H54 (cell line): ENCODE data around the gene OR8G1.

Experiments used
- DNase-seq: peaks from one replicate; pipeline ENCODE4 v3.0.0; 2011; ENCODE audit warnings: low spot score, mixed read lengths; ENCODE audit not compliant: insufficient read length
- FAIRE-seq: peaks from 3 replicates; lab custom pipeline; 2011; peaks lifted over from hg19 to GRCh38; lab: Jason Lieb, UNC
- POLR2A ChIP-seq: IDR thresholded peaks from 2 replicates; pipeline ENCODE4 v1.6.1; 2011; ENCODE audit warnings: low read depth, mild to moderate bottlenecking, low read length

Gene OR8G1

DNA sequence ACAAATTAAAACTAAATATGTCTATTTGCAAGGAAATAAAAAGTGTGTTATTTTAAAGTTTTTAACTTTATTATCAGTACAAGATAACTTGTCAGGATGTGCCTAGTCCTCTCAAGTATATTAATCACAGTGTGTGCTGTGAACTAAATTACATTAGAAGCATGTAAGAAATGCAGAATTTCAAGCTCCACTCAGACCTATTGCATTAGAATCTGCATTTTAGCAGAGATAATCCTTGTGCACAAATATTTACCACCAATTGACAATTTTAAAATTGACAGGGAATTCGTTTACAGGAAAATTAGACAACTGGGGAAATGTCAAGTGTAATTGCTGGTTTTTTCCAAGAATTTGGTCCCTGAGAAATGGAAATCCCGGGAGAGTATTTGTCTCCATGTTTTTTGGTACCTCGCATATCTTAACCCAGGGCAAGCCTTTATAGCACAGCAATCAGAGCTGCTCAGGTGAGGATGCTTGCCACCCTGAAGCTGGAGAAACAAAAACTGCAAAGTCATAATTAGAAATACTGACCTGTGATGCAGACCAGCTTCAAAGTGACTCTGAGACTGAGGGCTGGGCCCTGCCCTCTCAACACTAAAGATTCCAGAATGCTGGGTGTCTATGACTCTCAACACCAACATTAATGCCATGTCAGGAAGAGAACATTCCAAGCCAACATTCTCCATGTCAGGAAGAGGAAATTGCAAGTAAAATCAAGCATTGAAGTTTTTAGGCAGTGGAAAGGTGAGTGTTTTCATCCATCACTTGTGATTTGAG, at the start of gene OR8G1:
Gene OR8G1, plus strand, starts transcription at position 475 of the 777 bp plus-strand sequence. CDS start 8,581 bp downstream, outside the sequence.
- FAIRE-seq (no peak), DNase-seq (no peak)
- no peak for TF ChIP-seq POLR2A

- no peak for TF ChIP-seq POLR2A
- FAIRE-seq (no peak), DNase-seq (no peak)
Measured at GRCh38 chr11:124193221-124194010, 47.5 kb upstream of the OR8G1 start.

DNA sequence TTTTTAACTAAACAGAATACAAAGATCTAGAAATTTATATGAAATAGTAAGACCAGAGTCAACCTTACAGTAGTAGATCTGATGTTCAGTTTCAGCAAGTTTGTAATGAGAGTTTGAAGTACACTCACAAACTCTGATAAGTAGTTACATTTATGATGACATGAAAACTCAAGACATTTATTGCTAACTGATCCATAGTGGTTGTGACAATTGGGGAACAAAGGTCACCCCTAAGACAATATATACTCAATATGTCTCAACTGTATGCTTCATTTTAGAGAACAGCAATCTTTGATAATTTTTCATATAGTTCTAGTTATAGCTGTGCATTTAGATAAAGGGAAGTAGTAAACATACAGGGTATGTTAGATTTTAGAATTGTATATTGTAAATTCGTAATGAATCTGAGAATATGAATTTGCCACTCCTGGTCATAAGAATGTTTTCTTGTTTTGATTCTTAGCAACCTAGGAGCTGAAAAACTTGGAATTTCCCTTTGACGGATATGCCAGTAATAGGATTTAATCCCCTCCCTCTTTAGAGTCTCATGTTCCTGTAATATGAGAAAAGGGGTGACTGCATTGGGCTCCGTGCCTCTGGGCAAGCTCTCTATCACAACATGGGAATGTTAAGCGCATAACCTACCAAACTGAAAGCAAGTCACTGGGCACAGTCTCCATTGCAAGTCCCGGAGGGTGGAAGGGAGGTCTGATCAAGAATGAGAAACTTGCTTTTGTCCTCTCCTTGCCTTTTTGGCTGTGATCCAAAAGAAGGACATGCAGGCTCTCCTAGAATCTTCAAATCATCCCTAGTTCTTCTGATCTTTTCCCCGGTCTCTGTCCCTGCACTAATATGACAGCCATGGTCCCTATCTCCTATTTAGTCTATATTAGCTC, 46.4 kb upstream of the OR8G1 start:
- TF ChIP-seq POLR2A, result no peak
- FAIRE-seq (no peak), DNase-seq (no peak)

DNA sequence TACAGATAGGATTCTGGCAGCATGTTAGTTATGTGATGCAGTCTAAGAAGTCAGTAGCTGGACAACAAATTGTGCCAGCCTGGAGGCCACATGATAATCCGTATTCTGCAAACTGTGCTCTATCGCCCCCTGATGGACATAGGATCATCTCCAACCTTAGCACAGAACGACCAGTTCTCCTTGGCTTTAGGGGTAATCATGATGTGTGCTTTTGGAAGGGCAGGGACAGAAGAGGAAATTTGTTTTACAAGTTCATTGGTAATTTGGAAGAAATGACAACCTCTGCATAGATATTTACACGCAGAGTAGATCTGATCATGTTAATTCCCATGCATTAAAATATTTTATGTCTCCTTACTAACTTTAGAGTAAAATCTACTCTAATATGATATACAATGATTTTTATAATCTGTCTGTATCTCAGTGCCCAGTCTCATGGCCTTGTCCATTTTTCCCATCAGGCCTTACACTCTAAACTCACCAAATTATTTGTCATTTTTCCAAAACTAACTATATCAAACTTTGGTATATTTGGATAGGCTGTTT, 45.6 kb upstream of the OR8G1 start:
- peak; percentile 45 for FAIRE-seq
- peak; percentile 1 for DNase-seq
- TF ChIP-seq POLR2A, result no peak

DNA sequence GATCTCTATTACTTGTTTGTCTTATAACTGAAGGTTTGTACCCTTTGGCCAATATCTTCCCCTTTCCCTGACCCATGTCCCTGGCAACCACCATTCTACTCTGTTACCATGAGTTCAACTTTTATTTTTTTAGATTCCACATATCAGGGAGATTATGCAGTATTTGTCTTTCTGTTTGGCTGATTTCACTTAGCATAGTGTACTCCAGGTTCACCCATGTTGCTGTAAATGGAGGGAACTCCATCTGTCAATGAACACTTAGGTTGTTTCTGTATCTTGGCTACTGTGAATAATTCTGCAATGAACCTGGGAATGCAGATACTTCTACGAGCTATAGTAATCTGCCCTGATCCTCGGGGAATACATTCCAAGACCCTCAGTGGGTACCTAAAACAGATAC, 42.9 kb upstream of the OR8G1 start:
- DNase-seq (no peak), FAIRE-seq (no peak)
- no peak for TF ChIP-seq POLR2A

DNA sequence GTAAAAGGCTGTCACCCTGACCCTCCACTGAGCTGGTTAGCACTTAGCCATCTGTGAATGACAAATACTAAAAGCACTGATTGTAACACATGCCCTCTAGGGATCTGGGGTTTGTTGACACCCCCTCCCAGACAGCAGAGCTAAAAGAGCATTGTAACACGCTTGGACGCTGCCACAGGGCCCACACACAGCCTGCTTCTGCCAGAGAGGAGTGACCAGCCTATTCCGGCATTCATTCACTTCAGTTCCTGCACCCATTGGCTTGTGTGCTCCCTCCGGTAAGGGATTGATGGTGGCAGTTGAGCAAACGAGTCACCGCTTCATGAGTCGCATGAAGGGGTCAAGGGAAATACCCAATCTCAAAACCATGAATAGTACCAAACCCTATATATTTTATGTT, 42.0 kb upstream of the OR8G1 start:
- DNase-seq, result no peak
- TF ChIP-seq POLR2A, result no peak
- no peak for FAIRE-seq

DNA sequence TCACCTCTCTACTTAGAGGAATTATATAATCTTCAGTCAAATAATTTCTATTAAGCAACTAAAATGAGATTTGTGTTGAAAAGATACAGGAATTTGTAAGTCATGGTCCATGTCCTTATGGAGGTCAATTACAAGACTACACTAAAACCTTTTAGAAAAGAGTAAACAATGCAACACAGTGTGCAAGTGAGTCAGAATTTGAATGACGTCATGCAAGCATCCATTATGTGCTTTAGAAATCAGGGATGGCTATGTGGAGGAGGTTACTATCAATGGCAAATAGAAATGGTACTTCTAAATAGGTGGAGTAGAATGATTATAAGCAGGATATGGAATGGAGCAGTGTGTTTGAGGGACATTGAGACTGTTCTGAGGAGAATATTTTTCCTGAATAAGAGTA, 41.2 kb upstream of the OR8G1 start:
- TF ChIP-seq POLR2A, result no peak
- DNase-seq (no peak), FAIRE-seq (no peak)

GRCh38 chr11:124200671-124201070, 40.2 kb upstream of the OR8G1 start:
- DNase-seq, result no peak
- no peak for FAIRE-seq
- no peak for TF ChIP-seq POLR2A

GRCh38 chr11:124202951-124203350, 37.9 kb upstream of the OR8G1 start:
- DNase-seq, result no peak
- no peak for TF ChIP-seq POLR2A

DNA sequence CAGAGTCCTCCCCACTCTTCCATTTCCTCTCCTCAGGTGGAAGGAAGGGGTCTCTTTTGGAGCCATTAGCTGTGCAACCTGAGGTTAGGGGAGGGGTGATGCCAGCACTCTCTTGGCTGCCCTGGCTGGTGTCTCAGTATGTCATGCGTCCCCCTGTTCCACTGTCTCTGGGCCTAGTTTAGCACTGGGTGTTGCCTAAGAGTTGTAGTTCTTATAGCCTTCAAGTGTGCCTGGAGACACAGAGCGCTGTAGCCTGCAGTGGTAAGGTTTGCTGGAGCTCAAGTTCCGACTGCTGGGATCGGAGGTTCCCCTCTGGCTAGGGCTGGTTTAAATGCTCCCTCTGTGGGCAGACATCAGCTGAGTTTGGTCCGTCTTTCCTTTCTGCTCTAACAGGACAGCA, 36.9 kb upstream of the OR8G1 start:
- DNase-seq (no peak), FAIRE-seq (no peak)
- no peak for TF ChIP-seq POLR2A

More at GRCh38 chr11:124202951-124203350, 37.9 kb upstream of the OR8G1 start:
- no peak for FAIRE-seq

- DNase-seq (no peak), FAIRE-seq (no peak)
- TF ChIP-seq POLR2A, result no peak
Measured at GRCh38 chr11:124207102-124207792, 33.6 kb upstream of the OR8G1 start.

DNA sequence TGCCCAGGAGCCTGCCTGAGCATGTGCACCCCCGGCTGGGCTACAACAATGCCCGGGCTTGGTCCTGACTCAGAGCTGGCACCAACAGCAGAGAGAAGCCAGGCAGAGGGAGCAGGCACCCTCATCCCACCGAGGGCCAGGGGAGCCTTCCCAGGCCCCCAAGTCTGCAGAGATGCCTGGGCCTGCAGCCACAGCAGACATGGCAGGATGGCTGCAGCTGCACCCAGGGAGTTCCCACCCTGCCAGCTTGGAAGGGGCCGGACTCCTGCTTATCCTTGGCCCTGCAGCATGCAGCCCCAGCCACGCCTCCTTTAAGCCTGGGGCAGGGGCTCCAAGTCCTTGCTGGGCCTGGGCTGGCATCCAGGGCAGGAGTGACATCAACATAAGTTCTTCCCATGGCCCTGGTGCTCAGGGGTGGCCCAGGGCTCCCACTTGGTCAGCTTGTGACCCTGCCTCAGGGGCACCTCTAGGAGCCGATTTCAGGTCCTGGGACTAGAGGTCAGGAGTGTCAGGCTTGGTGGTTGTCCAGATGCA, 31.0 kb upstream of the OR8G1 start:
- DNase-seq (no peak), FAIRE-seq (no peak)
- no peak for TF ChIP-seq POLR2A

GRCh38 chr11:124210421-124210820, 30.5 kb upstream of the OR8G1 start:
- DNase-seq (no peak), FAIRE-seq (no peak)
- no peak for TF ChIP-seq POLR2A
